ENCODE data around the gene SSBP3.

- no peak for TF ChIP-seq ZNF281 (CRISPR knock-in tag; IDR thresholded peaks at IDR 0.05)
- no peak for TF ChIP-seq CTCF (IDR thresholded peaks at IDR 0.05)
- no peak for TF ChIP-seq ESRRA (CRISPR knock-in tag; IDR thresholded peaks at IDR 0.05; ENCODE audit: borderline replicate concordance)
- no peak for TF ChIP-seq MLX (CRISPR knock-in tag; IDR thresholded peaks at IDR 0.05)
- no peak for TF ChIP-seq ATF6 (CRISPR knock-in tag; IDR thresholded peaks at IDR 0.05)
- no peak for TF ChIP-seq SMAD4 (CRISPR knock-in tag; IDR thresholded peaks at IDR 0.05)
- TF ChIP-seq ATF3 (CRISPR knock-in tag; conservative IDR thresholded peaks at IDR 0.05) = no peak
- TF ChIP-seq FOXP1 (CRISPR knock-in tag; IDR thresholded peaks at IDR 0.05; ENCODE audit: borderline replicate concordance) = no peak
- TF ChIP-seq E2F1 (CRISPR knock-in tag; IDR thresholded peaks at IDR 0.05) = no peak
Observed at GRCh38 chr1:54272772-54273091, 133.5 kb downstream of the SSBP3 start.

All from WTC11 (cell line).